ENCODE measurements around the gene HELZ. TPM values are rescaled to one million over a fixed set of nuclear protein-coding genes. Genes with fewer than 3 reads are reported as not detected.

HELZ gene
- total and polyA plus RNA-seq, 2 donors (not counting 1 experiment from before 2014, with no cell fraction given): 10.4 to 97.8 TPM

DNA sequence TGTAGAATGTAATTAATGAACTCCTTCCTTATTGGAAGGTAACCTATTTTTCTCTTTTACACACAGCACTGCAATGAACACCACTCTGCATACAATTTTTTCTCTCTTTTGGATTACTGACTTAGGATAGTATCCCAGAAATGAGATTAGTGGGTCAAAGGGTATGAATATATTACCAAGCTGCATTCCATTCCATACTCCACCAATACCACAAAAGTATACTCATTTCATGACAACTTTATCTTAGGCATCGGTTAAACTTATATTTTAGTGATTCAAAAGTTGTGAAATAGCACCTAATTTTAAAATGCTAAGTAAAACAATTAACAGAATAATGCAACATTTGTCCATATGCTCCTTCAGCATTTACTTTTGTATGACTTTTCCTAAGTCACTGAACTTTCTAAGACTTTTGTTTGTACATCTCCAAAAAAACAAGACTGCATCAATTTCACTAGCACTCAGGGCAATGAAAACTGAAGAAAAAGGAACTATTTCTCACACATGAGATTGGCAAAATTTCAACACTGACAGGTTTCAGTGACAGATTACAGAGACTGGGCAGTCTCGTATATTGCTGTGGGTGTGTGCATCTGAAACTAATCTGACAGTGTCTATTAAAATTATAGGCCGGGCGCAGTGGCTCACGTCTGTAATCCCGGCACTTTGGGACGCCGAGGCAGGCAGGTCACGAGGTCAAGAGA is 32.1 kb downstream of the HELZ start:
- Mint-ChIP-seq H3K9me3 (ENCODE audit: insufficient read depth) (no peaks in the 10 kb centered on the region), H3K27me3 (no peaks in the 10 kb centered on the region), H3K27ac (no peak overlapping the region), H3K4me1 (no peaks in the 10 kb centered on the region), H3K4me3 (no peak overlapping the region)
- Histone ChIP-seq H3K27me3 (replicated peaks in 1 of 4; ENCODE audit: control extremely low read depth in 1 of 4, control insufficient read depth in 3 of 4, insufficient read depth in 4 of 4, low read length in 3 of 4) (no peaks in the 10 kb centered on the region), H3K9ac (ENCODE audit: low read length) (no peak overlapping the region), H4K20me1 (ENCODE audit: control insufficient read depth, insufficient read depth, low read length, poor library complexity, severe bottlenecking) (peaks cover 47% of the 10 kb centered on the region), H3K79me2 (ENCODE audit: control insufficient read depth, insufficient read depth, low read length) (peaks cover 47% of the 10 kb centered on the region), H3K9me3 (ENCODE audit: control extremely low read depth in 1 of 3, control insufficient read depth in 2 of 3, insufficient read depth in 1 of 3, low read length in 2 of 3) (no peaks in the 10 kb centered on the region), H2AFZ (ENCODE audit: insufficient read depth, low read depth, low read length, poor library complexity, severe bottlenecking) (no peak overlapping the region), H3K4me2 (replicated peaks; ENCODE audit: low read depth, low read length, poor library complexity, severe bottlenecking) (no peak overlapping the region), H3K4me1 (ENCODE audit: control insufficient read depth in 2 of 2, insufficient read depth in 2 of 2, low read length in 2 of 2) (no peaks in the 10 kb centered on the region), H3K36me3 (replicated peaks in 1 of 2; ENCODE audit: control extremely low read depth in 1 of 2, control insufficient read depth in 1 of 2, extremely low read depth in 1 of 2, insufficient read depth in 2 of 2, low read length in 1 of 2) (peaks cover 1 to 45% of the 10 kb centered on the region in 2 experiments), H3K27ac (ENCODE audit: low read length in 2 of 2) (no peak overlapping the region), H3K4me3 (ENCODE audit: control extremely low read depth in 1 of 5, extremely low read depth in 1 of 5, insufficient read depth in 1 of 5, low read depth in 2 of 5, low read length in 4 of 5) (no peak overlapping the region)
- ATAC-seq (ENCODE audit: low read depth) (no peak), DNase-seq (no peak)
- intact Hi-C loops (cut with micrococcal nuclease): no loop called here
- 70% methylated on average over 8 of the region's 9 CpGs for WGBS (ENCODE audit: insufficient coverage)
- POLR2A ChIA-PET: interaction anchor here (0.7 kb wide), 1 partner anchor 428 kb away, joined by 3 read pairs; no protein-coding TSS in a partner anchor
- CTCF ChIA-PET: no interaction called here
- no peak for TF ChIP-seq EZH2 (IDR thresholded peaks at IDR 0.05; ENCODE audit: borderline replicate concordance, insufficient read depth, low read depth, low read length, poor library complexity, severe bottlenecking)
- TF ChIP-seq, protein P1, sequence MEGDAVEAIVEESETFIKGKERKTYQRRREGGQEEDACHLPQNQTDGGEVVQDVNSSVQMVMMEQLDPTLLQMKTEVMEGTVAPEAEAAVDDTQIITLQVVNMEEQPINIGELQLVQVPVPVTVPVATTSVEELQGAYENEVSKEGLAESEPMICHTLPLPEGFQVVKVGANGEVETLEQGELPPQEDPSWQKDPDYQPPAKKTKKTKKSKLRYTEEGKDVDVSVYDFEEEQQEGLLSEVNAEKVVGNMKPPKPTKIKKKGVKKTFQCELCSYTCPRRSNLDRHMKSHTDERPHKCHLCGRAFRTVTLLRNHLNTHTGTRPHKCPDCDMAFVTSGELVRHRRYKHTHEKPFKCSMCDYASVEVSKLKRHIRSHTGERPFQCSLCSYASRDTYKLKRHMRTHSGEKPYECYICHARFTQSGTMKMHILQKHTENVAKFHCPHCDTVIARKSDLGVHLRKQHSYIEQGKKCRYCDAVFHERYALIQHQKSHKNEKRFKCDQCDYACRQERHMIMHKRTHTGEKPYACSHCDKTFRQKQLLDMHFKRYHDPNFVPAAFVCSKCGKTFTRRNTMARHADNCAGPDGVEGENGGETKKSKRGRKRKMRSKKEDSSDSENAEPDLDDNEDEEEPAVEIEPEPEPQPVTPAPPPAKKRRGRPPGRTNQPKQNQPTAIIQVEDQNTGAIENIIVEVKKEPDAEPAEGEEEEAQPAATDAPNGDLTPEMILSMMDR (IDR thresholded peaks at IDR 0.05): no peak

DNA sequence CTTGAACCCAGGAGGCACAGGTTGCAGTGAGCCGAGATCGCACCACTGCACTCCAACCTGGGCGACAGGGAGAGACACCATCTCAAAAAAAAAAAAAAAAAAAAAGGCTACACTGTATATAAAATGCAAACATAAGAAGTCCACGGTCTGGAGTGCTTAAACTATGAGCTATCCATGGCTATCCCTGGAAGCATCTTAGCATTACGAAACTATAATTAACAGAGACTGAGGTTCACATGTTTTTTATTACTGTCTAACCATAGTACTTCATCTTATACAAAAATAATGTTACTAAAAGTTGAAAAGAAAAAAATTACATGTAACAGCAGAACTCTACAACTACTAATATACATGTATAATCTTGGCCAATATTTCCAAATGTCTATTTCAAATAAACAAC is 32.8 kb downstream of the HELZ start:
- H3K27ac Mint-ChIP-seq: no peak overlapping the region
- no peak for ATAC-seq (ENCODE audit: low read depth)
- H3K9ac ChIP-seq (ENCODE audit: low read length): no peak overlapping the region
- TF ChIP-seq, protein P1 (IDR thresholded peaks at IDR 0.05): no peak
- TF ChIP-seq EZH2 (IDR thresholded peaks at IDR 0.05; ENCODE audit: borderline replicate concordance, insufficient read depth, low read depth, low read length, poor library complexity, severe bottlenecking): no peak
- no peaks in the 10 kb centered on the region for H3K4me1 Mint-ChIP-seq
- peaks cover 45% of the 10 kb centered on the region for H4K20me1 ChIP-seq (ENCODE audit: control insufficient read depth, insufficient read depth, low read length, poor library complexity, severe bottlenecking)
- POLR2A ChIA-PET: interaction anchor here (0.7 kb wide), 1 partner anchor 429 kb away, joined by 3 read pairs; no protein-coding TSS in a partner anchor
- no peaks in the 10 kb centered on the region for H3K27me3 ChIP-seq (replicated peaks in 1 of 4; ENCODE audit: control extremely low read depth in 1 of 4, control insufficient read depth in 3 of 4, insufficient read depth in 4 of 4, low read length in 3 of 4)
- no peak for DNase-seq
- no peak overlapping the region for H3K4me3 Mint-ChIP-seq
- intact Hi-C loops (cut with micrococcal nuclease): no loop called here
- CTCF ChIA-PET: no interaction called here
- H3K79me2 ChIP-seq (ENCODE audit: control insufficient read depth, insufficient read depth, low read length): peaks cover 47% of the 10 kb centered on the region
- no peaks in the 10 kb centered on the region for H3K4me1 ChIP-seq (ENCODE audit: control insufficient read depth in 2 of 2, insufficient read depth in 2 of 2, low read length in 2 of 2)
- H2AFZ ChIP-seq (ENCODE audit: insufficient read depth, low read depth, low read length, poor library complexity, severe bottlenecking): no peak overlapping the region
- no CpG with 5 or more reads among the region's 5 CpGs for WGBS (ENCODE audit: insufficient coverage)
- H3K9me3 ChIP-seq (ENCODE audit: control extremely low read depth in 1 of 3, control insufficient read depth in 2 of 3, insufficient read depth in 1 of 3, low read length in 2 of 3): no peaks in the 10 kb centered on the region
- H3K27me3 Mint-ChIP-seq: no peaks in the 10 kb centered on the region
- peaks cover 1 to 40% of the 10 kb centered on the region in 2 experiments for H3K36me3 ChIP-seq (replicated peaks in 1 of 2; ENCODE audit: control extremely low read depth in 1 of 2, control insufficient read depth in 1 of 2, extremely low read depth in 1 of 2, insufficient read depth in 2 of 2, low read length in 1 of 2)
- H3K4me2 ChIP-seq (replicated peaks; ENCODE audit: low read depth, low read length, poor library complexity, severe bottlenecking): no peak overlapping the region
- H3K4me3 ChIP-seq (ENCODE audit: control extremely low read depth in 1 of 5, extremely low read depth in 1 of 5, insufficient read depth in 1 of 5, low read depth in 2 of 5, low read length in 4 of 5): no peak overlapping the region
- no peaks in the 10 kb centered on the region for H3K9me3 Mint-ChIP-seq (ENCODE audit: insufficient read depth)
- H3K27ac ChIP-seq (ENCODE audit: low read length in 2 of 2): no peak overlapping the region

Data from B cell (primary cell).